Fibroblast of skin of right quadriceps (primary cell): ENCODE results near the gene ENDOG.
"Not testable (repeated sequence)": the region's sequence is repeated elsewhere in the genome, so short reads cannot be mapped to it uniquely, and the experiment has no call there.

Source experiments
- DNase-seq: peaks from one replicate; pipeline ENCODE4 v3.0.0-alpha.2; 2013

Gene ENDOG

DNA sequence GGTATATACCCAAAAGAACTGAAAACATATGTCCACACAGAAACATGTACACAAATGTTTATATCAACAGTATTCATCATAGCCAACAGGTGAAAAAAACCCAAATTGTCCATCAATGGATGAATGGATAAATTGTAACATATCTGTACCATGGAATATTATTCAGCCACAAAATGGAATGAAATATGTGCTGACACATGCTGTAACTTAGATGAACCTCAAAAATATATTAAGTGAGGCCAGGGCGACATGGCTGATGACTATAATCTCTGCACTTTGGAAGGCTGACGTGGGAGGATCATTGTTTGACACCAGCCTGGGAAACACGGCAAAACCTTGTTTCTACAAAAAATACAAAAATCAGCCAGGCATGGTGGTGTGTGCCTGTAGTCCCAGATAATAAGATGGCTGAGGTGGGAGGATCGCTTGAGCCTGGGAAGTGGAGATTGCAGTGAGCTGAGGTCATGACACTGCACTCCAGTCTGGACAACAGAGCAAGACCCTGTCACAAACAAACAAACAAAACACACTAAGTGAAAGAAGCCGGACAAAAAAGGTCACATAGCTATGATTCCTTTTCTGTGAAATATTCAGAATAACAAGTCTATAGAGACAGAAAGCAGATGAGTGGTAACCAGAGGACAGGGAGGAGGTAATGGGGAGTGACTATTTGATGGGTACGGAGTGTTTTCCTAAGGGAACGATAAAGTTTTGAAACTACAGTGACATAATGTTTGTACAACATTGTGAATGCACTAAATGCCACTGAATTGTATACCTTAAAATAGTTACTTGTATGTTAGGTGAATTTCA, 52.0 kb downstream of the ENDOG start:
- DNase-seq = no peak

DNA sequence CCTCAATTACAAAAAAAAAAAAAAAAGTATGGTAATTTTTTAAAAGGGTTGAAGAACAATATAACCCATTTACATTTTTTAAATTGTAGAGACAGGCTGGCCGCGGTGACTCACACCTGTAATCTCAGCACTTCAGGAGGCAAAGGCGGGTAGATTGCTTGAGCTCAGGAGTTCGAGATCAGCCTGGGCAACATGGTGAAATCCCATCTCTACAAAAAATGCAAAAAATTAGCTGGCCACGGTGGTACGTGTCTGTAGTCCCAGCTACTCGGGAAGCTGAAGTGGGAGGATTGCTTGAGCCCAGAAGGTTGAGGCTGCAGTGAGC, 52.6 kb downstream of the ENDOG start:
- DNase-seq = not testable (repeated sequence)
